Stimulated activated naive B cell treated with anti-CD40 and anti-IgM and Interleukin-4, amounts not matched to agents 10 μg/mL and 1 μg/mL and 100 μg/mL, for 72 hours (primary cell): ENCODE data around the gene WWOX.

ENCODE experiments used
- ATAC-seq, 2 donors: fragments of 150-1000 bp; cut with Tn5 transposase; replicated peaks; 2 replicates each; pipeline ENCODE4 v1.10.0; 2021; ENCODE audit warnings: moderate library complexity in 1 of 2
- DNase-seq: peaks from one replicate; pipeline ENCODE4 v3.0.0; 2021
- H3K27ac Mint-ChIP-seq: one replicate; pipeline ENCODE4 v1.8.0; 2022; ENCODE audit warnings: mild to moderate bottlenecking, mixed read lengths
- H3K27me3 Mint-ChIP-seq, 2 donors: one replicate each; pipeline ENCODE4 v1.8.0; 2022; ENCODE audit warnings: mixed read lengths in 2 of 2
- H3K36me3 Mint-ChIP-seq, 2 donors: one replicate each; pipeline ENCODE4 v1.8.0; 2022; ENCODE audit warnings: mixed read lengths in 2 of 2, mild to moderate bottlenecking in 1 of 2
- H3K4me1 Mint-ChIP-seq, 2 donors: one replicate each; pipeline ENCODE4 v1.8.0; 2022; ENCODE audit warnings: mixed read lengths in 2 of 2, mild to moderate bottlenecking in 1 of 2
- H3K4me3 Mint-ChIP-seq, 2 donors: one replicate each; pipeline ENCODE4 v1.8.0; 2022; ENCODE audit warnings: mild to moderate bottlenecking in 2 of 2, mixed read lengths in 2 of 2, moderate library complexity in 1 of 2
- H3K9me3 Mint-ChIP-seq, 2 donors: one replicate each; pipeline ENCODE4 v1.8.0; 2022; ENCODE audit warnings: mixed read lengths in 2 of 2, mild to moderate bottlenecking in 1 of 2

Gene WWOX

DNA sequence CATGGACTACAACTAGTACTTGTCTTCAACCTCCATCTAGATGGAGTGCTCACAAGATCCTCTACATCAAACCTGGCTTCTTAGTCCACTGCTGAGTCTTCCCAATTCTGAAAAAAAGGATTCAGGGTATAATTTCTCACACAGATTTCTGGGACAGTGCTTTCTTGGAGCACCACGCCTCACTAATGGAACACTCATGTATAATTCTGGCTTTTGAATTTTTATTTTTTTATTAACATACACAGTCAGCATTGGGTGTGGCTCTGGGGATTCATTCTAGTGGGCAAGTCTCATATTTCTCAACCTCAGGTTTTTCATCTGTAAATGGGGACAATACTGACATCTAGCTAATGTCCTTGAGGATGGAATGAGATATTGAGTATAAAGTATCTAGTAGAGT lies 696.0 kb downstream of the WWOX start:
- Mint-ChIP-seq H3K4me3 (no peak overlapping the region), H3K27me3 (no peaks in the 10 kb centered on the region), H3K9me3 (peaks cover 2 to 3% of the 10 kb centered on the region in 2 donors), H3K27ac (no peak overlapping the region), H3K4me1 (peaks cover 3 to 5% of the 10 kb centered on the region in 2 donors), H3K36me3 (peaks cover 3% of the 10 kb centered on the region in 2 donors)
- ATAC-seq = no peak
- DNase-seq = no peak

- Mint-ChIP-seq H3K4me1 (peaks cover 3 to 5% of the 10 kb centered on the region in 2 donors), H3K4me3 (no peak overlapping the region), H3K27me3 (no peaks in the 10 kb centered on the region), H3K27ac (no peak overlapping the region), H3K36me3 (peaks cover 0 to under 1% of the 10 kb centered on the region in 2 donors), H3K9me3 (peaks cover 2 to 3% of the 10 kb centered on the region in 2 donors)
- ATAC-seq (peak; percentile 63 to 68), DNase-seq (peak; percentile 48)
Observed at GRCh38 chr16:78796221-78796866, 696.9 kb downstream of the WWOX start.

DNA sequence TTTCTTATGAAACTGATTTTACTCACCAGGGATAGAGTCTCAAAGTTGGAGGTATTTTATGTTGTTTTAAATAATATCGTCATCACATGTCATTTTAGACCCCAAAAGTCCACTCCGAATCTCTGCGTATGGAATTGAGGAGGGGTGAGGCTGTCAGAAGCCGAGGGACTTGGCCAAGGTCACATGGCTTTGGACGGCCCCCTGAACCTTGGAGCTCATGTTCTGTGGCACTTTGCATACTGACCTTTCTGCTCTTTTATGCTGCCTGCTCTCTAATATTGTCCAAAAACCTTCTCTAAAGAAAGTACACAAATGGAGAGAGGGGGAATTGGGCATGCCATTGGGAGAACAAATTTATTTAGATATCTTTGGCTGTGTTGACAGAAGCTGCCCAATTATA lies 700.0 kb downstream of the WWOX start:
- DNase-seq (no peak), ATAC-seq (no peak)
- Mint-ChIP-seq H3K27me3 (no peaks in the 10 kb centered on the region), H3K4me1 (peaks cover 5 to 27% of the 10 kb centered on the region in 2 donors), H3K27ac (no peak overlapping the region), H3K9me3 (peaks cover 2 to 3% of the 10 kb centered on the region in 2 donors), H3K4me3 (no peak overlapping the region), H3K36me3 (no peaks in the 10 kb centered on the region)

DNA sequence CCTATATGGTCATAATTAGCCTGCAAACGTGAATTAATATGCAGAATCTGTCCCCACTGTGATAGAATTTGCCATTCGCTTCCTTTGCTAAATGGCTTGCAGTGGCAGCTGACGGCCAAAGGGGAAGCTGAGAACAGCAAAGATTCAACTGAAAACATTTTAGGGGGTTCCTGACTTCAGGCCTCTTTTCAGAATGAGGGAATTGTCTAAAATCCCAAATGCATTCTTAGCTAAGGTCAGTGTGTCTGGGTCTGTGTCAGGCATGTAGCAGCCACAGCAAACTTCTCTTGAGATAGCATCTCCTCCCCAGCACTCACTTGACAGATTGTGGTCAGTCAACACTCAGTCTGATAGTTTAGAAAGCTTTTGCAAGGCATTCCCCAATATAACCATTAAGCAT lies 701.1 kb downstream of the WWOX start:
- Mint-ChIP-seq H3K4me3 (no peak overlapping the region), H3K27ac (no peak overlapping the region), H3K9me3 (peaks cover 2% of the 10 kb centered on the region in 2 donors), H3K27me3 (no peaks in the 10 kb centered on the region), H3K36me3 (peaks cover 0 to 1% of the 10 kb centered on the region in 2 donors), H3K4me1 (peaks cover 2 to 27% of the 10 kb centered on the region in 2 donors)
- ATAC-seq (peak in 1 of 2 donors; percentile 42), DNase-seq (no peak)

GRCh38 chr16:78804058-78804735 lies 704.7 kb downstream of the WWOX start:
- H3K27me3 Mint-ChIP-seq = no peaks in the 10 kb centered on the region
- no peak for ATAC-seq
- no peaks in the 10 kb centered on the region for H3K9me3 Mint-ChIP-seq
- peaks cover 5 to 27% of the 10 kb centered on the region in 2 donors for H3K4me1 Mint-ChIP-seq
- no peak for DNase-seq
- H3K4me3 Mint-ChIP-seq = no peak overlapping the region
- H3K27ac Mint-ChIP-seq = no peak overlapping the region
- peaks cover 9 to 12% of the 10 kb centered on the region in 2 donors for H3K36me3 Mint-ChIP-seq

DNA sequence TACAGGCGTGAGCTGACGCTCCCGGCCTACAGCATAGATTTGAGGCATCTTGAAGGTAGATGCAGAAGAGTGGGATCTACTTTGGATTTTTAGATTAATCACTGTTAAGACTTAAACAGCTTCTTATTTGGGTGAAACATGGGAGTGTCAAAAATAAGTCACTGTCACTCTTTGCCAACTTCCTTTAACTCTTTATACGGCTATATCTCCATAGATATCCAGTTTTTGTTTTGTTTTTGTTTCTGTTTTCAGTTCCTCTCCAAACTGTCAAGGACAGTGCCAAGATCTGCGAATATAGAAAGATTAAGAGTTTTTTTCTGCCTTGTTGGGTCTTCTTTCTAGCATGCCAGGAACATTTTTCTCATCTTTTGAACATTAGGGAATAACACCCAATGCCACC lies 706.1 kb downstream of the WWOX start:
- H3K4me1 Mint-ChIP-seq = peaks cover 5 to 23% of the 10 kb centered on the region in 2 donors
- H3K27ac Mint-ChIP-seq = no peak overlapping the region
- H3K4me3 Mint-ChIP-seq = no peak overlapping the region
- peaks cover 9 to 12% of the 10 kb centered on the region in 2 donors for H3K36me3 Mint-ChIP-seq
- no peak for ATAC-seq
- H3K27me3 Mint-ChIP-seq = no peaks in the 10 kb centered on the region
- no peaks in the 10 kb centered on the region for H3K9me3 Mint-ChIP-seq
- DNase-seq = no peak

GRCh38 chr16:78811247-78811646 lies 711.8 kb downstream of the WWOX start:
- Mint-ChIP-seq H3K4me3 (no peak overlapping the region), H3K36me3 (peaks cover 6 to 12% of the 10 kb centered on the region in 2 donors), H3K27me3 (no peaks in the 10 kb centered on the region), H3K9me3 (no peaks in the 10 kb centered on the region), H3K27ac (no peak overlapping the region), H3K4me1 (peaks cover 0 to 3% of the 10 kb centered on the region in 2 donors)
- ATAC-seq (no peak), DNase-seq (no peak)

- Mint-ChIP-seq H3K4me1 (peaks cover 0 to 3% of the 10 kb centered on the region in 2 donors), H3K9me3 (no peaks in the 10 kb centered on the region), H3K4me3 (no peak overlapping the region), H3K36me3 (peaks cover 4 to 8% of the 10 kb centered on the region in 2 donors), H3K27me3 (no peaks in the 10 kb centered on the region), H3K27ac (no peak overlapping the region)
- DNase-seq (no peak), ATAC-seq (no peak)
Observed at GRCh38 chr16:78812582-78812981, 713.1 kb downstream of the WWOX start.

DNA sequence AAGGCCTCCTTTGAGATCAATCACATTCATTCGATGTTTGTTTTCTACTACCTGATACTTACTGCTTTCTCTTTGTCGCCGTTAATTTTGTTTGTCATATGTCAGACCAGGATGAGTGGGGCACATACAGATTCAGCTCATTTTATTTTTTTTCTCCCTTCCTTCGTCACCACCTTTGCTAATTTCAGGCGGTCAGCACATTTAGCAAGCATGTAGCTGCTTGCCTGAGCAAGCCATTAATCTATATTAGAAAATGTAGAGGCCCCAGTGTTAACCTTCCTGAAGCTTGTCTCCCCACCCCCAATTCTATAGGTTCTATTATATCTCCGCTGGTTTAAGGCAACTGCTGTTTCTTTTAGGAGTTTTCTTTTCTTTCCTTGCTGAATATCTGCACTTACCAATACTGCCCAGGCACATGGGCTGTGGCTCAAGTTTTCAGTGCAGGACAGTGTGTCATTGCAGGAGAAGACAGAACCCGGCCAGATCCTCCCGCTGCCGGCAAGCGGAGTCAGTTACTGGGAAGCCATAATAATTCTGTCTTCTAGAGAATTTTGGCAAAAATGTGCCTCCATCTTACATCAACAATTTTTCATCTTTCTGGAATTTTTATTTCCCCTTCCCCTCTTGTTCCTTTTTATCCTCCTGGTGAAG lies 714.3 kb downstream of the WWOX start:
- no peak overlapping the region for H3K4me3 Mint-ChIP-seq
- ATAC-seq (no peak), DNase-seq (no peak)
- no peaks in the 10 kb centered on the region for H3K9me3 Mint-ChIP-seq
- H3K4me1 Mint-ChIP-seq = no peaks in the 10 kb centered on the region
- H3K36me3 Mint-ChIP-seq = peaks cover 4 to 5% of the 10 kb centered on the region in 2 donors
- H3K27ac Mint-ChIP-seq = no peak overlapping the region
- no peaks in the 10 kb centered on the region for H3K27me3 Mint-ChIP-seq

DNA sequence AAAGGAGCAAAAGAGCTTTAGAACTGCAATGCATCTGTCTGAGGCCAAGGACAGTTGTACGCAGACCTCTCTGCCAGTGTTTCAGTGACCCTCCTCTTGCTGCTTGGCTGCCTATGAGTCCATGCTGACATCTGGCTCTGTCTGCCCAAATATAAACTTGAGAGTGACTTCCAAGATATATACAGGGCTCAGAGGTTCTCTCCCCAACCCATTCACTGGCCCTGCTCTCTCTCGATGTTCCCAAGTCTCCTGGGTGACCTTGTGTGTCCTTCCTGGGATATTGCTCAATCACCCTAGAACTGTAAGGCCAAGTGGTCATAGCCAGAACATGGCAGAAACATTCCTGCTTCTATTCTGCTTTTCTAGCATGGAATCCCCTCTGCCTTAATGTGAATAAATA lies 716.3 kb downstream of the WWOX start:
- Mint-ChIP-seq H3K4me1 (no peaks in the 10 kb centered on the region), H3K9me3 (peaks cover 0 to 1% of the 10 kb centered on the region in 2 donors), H3K36me3 (peaks cover 4 to 9% of the 10 kb centered on the region in 2 donors), H3K4me3 (no peak overlapping the region), H3K27ac (no peak overlapping the region), H3K27me3 (no peaks in the 10 kb centered on the region)
- DNase-seq (no peak), ATAC-seq (no peak)

- Mint-ChIP-seq H3K27me3 (no peaks in the 10 kb centered on the region), H3K9me3 (peaks cover 0 to 1% of the 10 kb centered on the region in 2 donors), H3K36me3 (peaks cover 4 to 9% of the 10 kb centered on the region in 2 donors), H3K27ac (no peak overlapping the region), H3K4me1 (no peaks in the 10 kb centered on the region), H3K4me3 (no peak overlapping the region)
- ATAC-seq (no peak), DNase-seq (no peak)
Observed at GRCh38 chr16:78816499-78817195, 717.2 kb downstream of the WWOX start.

GRCh38 chr16:78817200-78817739 lies 717.8 kb downstream of the WWOX start:
- peaks cover 0 to 1% of the 10 kb centered on the region in 2 donors for H3K9me3 Mint-ChIP-seq
- no peak overlapping the region for H3K4me3 Mint-ChIP-seq
- peaks cover 4 to 9% of the 10 kb centered on the region in 2 donors for H3K36me3 Mint-ChIP-seq
- ATAC-seq = no peak
- no peaks in the 10 kb centered on the region for H3K27me3 Mint-ChIP-seq
- H3K4me1 Mint-ChIP-seq = no peaks in the 10 kb centered on the region
- no peak overlapping the region for H3K27ac Mint-ChIP-seq
- no peak for DNase-seq

- peaks cover 0 to 2% of the 10 kb centered on the region in 2 donors for H3K4me1 Mint-ChIP-seq
- DNase-seq = no peak
Observed at GRCh38 chr16:78821335-78821734, 721.9 kb downstream of the WWOX start.

DNA sequence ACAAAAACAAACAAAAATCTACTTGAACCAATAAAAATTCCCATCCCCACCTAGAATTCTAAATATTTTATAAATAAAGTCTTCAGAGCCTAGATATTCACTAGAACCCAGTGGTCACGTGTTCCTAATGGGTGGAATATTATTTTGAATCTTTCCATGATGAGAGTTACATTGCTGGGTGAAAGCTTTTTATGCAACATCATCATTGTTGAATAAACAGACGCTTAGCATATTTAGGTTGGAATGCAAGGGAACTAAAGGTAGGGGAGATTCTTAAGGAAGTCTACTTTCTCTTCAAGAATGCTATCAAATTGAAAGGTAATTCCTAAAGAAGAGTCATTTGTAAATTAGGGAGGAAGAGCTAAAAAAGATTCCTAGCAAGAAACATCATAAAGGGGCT lies 723.1 kb downstream of the WWOX start:
- H3K4me3 Mint-ChIP-seq = no peak overlapping the region

More at GRCh38 chr16:78821335-78821734, 721.9 kb downstream of the WWOX start:
- Mint-ChIP-seq H3K27ac (no peak overlapping the region), H3K9me3 (peaks cover 1 to 3% of the 10 kb centered on the region in 2 donors), H3K27me3 (no peaks in the 10 kb centered on the region), H3K36me3 (peaks cover 17 to 19% of the 10 kb centered on the region in 2 donors), H3K4me3 (no peak overlapping the region)
- ATAC-seq = no peak

More for the DNA sequence above, 723.1 kb downstream of the WWOX start:
- no peaks in the 10 kb centered on the region for H3K27me3 Mint-ChIP-seq
- H3K36me3 Mint-ChIP-seq = peaks cover 19% of the 10 kb centered on the region in 2 donors
- no peak overlapping the region for H3K27ac Mint-ChIP-seq
- no peak for ATAC-seq
- H3K4me1 Mint-ChIP-seq = peaks cover 0 to 2% of the 10 kb centered on the region in 2 donors
- DNase-seq = no peak
- peaks cover 1 to 3% of the 10 kb centered on the region in 2 donors for H3K9me3 Mint-ChIP-seq
